ENCODE measurements around the gene PCDH7. TPM values are rescaled to one million over a fixed set of nuclear protein-coding genes. Genes with fewer than 3 reads are reported as not detected.

PCDH7 gene
- total and polyA plus RNA-seq, 7 donors = 0.60 to 221 (median 156) TPM

DNA sequence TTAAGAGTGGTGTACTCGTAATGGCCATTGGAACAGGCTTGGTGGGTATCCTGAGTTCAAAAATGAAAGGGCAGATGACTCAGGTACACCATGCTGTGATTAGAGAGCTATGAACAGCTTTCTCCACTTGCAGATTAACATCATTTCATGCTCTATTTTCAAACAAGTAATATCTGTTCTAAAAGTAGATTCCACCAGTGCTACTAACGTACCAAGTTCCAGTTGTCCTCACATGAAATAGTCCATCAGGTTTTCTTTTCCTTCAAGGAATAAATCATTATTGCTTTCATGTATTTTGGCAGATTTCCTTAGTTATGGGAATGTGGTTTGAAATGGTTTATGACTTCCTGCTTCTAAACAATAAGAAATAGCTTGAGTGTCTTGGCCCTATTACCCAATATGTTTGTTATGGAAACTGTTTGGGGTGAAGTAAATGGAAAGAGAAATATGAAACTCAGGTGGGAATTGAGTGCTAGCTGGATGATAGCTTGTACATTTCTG lies 49.9 kb downstream of the PCDH7 start:
- no peak for DNase-seq
- H3K4me1 ChIP-seq = peaks cover 0 to 36% (median 18%) of the 10 kb centered on the region in 4 donors
- WGBS, 2 donors = 47 to 54% methylated on average over 2 of the region's 2 CpGs

DNA sequence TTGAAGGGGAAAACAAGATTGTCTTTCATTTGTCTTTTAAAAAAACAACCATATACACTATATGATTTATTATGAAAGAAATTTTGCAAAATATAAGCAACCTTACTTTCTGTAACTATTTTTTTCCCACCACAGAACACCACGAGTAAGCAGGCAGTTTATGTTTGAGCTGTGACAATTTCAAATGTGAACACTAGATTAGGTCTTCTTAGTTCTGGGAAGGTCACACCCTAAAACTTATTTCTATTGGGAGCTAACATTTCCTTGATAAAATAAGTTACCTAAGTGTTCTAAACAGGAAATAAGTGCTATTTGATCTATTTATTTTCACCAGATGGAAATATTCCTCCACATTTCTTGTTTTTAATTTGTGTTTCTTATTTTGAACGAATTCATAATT lies 50.6 kb downstream of the PCDH7 start:
- Histone ChIP-seq H3K4me1 (peaks cover 0 to 36% (median 18%) of the 10 kb centered on the region in 4 donors), H3K36me3 (no peaks in the 10 kb centered on the region), H3K27me3 (no peaks in the 10 kb centered on the region), H3K9me3 (no peaks in the 10 kb centered on the region), H3K27ac (peak overlapping the region in 2 of 4 donors; percentile 35 to 39), H3K4me3 (no peak overlapping the region)
- intact Hi-C loops (cut with DNase I) = no loop called here
- no peak for DNase-seq
- TF ChIP-seq POLR2A (IDR thresholded peaks at IDR 0.05) (no peak), POLR2AphosphoS5 (IDR thresholded peaks at IDR 0.05) (no peak), EP300 (IDR thresholded peaks at IDR 0.05) (no peak)
- TF ChIP-seq, protein P1, sequence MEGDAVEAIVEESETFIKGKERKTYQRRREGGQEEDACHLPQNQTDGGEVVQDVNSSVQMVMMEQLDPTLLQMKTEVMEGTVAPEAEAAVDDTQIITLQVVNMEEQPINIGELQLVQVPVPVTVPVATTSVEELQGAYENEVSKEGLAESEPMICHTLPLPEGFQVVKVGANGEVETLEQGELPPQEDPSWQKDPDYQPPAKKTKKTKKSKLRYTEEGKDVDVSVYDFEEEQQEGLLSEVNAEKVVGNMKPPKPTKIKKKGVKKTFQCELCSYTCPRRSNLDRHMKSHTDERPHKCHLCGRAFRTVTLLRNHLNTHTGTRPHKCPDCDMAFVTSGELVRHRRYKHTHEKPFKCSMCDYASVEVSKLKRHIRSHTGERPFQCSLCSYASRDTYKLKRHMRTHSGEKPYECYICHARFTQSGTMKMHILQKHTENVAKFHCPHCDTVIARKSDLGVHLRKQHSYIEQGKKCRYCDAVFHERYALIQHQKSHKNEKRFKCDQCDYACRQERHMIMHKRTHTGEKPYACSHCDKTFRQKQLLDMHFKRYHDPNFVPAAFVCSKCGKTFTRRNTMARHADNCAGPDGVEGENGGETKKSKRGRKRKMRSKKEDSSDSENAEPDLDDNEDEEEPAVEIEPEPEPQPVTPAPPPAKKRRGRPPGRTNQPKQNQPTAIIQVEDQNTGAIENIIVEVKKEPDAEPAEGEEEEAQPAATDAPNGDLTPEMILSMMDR (IDR thresholded peaks at IDR 0.05) = no peak
- WGBS, 2 donors = 62% methylated on average over 2 of the region's 2 CpGs

More for the DNA sequence above, 49.9 kb downstream of the PCDH7 start:
- Histone ChIP-seq H3K27me3 (no peaks in the 10 kb centered on the region), H3K36me3 (no peaks in the 10 kb centered on the region), H3K27ac (peak overlapping the region; percentile 20 to 46 (median 38)), H3K4me3 (no peak overlapping the region), H3K9me3 (no peaks in the 10 kb centered on the region)
- TF ChIP-seq, protein P1 (IDR thresholded peaks at IDR 0.05) = no peak
- peak; percentile 18 to 57 (median 48) for TF ChIP-seq POLR2AphosphoS5 (IDR thresholded peaks at IDR 0.05)
- TF ChIP-seq EP300 (IDR thresholded peaks at IDR 0.05) = no peak
- intact Hi-C loops (cut with DNase I) = no loop called here

DNA sequence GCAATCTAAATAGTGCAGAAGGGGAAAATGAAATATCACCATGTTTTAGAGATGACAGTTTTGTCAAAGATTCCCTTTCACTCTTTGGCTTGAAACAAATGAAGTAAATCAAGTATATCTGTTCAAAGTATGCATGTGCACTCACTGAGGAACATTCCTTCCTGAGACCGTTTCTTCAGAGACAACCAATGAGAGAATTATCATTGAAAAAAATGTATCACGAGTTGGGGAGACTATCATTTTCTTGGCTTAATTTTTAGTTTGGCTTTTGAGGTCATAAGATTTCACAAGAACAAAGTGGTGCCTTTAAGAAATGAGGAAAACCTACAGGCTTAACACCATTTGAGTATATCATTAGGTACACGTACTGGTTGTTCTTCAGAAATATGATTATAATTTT lies 56.3 kb downstream of the PCDH7 start:
- no peaks in the 10 kb centered on the region for H3K27me3 ChIP-seq
- H3K36me3 ChIP-seq = no peaks in the 10 kb centered on the region
- no peaks in the 10 kb centered on the region for H3K9me3 ChIP-seq
- peaks cover 0 to 20% (median 3%) of the 10 kb centered on the region in 4 donors for H3K4me1 ChIP-seq
- WGBS, 2 donors = 83 to 85% methylated on average over 3 of the region's 3 CpGs
- no peak for DNase-seq
- intact Hi-C loops (cut with DNase I) = no loop called here
- TF ChIP-seq POLR2AphosphoS5 (IDR thresholded peaks at IDR 0.05) (no peak), EP300 (IDR thresholded peaks at IDR 0.05) (no peak), POLR2A (IDR thresholded peaks at IDR 0.05) (no peak)
- TF ChIP-seq, protein P1 (IDR thresholded peaks at IDR 0.05) = no peak
- no peak overlapping the region for H3K4me3 ChIP-seq
- H3K27ac ChIP-seq = peak overlapping the region in 1 of 4 donors; percentile 22

DNA sequence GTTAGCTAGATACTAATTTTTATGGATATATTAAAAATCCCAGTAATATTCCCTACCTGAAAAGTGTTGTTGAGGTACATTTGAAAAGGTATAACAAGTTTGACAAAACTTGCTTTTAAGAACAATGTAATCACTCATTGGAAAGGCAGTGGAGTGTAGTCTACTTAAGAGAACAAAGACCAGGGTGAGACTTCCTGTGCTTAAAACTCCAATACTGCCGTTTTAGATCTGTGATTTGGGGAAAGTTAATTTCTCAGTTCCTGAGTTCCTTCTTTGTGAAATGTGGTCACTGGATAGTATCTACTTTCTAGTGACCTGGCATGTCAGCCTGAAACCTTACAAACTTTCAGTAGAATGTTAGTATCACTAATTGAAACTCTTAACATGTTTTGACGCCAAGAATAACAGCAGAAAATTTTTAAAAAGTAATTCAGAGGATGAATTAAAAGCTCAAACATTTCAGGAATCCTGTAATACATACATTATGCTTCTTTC lies 56.8 kb downstream of the PCDH7 start:
- H3K36me3 ChIP-seq = no peaks in the 10 kb centered on the region
- H3K27ac ChIP-seq = peak overlapping the region in 1 of 4 donors; percentile 22
- peaks cover 0 to 20% (median 3%) of the 10 kb centered on the region in 4 donors for H3K4me1 ChIP-seq
- H3K9me3 ChIP-seq = no peaks in the 10 kb centered on the region
- intact Hi-C loops (cut with DNase I) = no loop called here
- TF ChIP-seq EP300 (IDR thresholded peaks at IDR 0.05) (no peak), POLR2A (IDR thresholded peaks at IDR 0.05) (no peak), POLR2AphosphoS5 (IDR thresholded peaks at IDR 0.05) (no peak)
- TF ChIP-seq, protein P1 (IDR thresholded peaks at IDR 0.05) = no peak
- no peak for DNase-seq
- WGBS, 2 donors = 61 to 72% methylated on average over 2 of the region's 2 CpGs
- H3K27me3 ChIP-seq = no peaks in the 10 kb centered on the region
- H3K4me3 ChIP-seq = no peak overlapping the region

All from sigmoid colon (tissue), 7 donors.